Esophagus muscularis mucosa (tissue), 4 donors: ENCODE results near the gene CLTC. TPM values are rescaled to one million over a fixed set of nuclear protein-coding genes. Genes with fewer than 3 reads are reported as not detected.
A peak's percentile ranks its signal among the peaks of the same experiment; 100 is the strongest.

Experiments
- DNase-seq: peaks from one replicate; pipeline ENCODE4 v3.0.0-alpha.2; 2017; ENCODE audit errors: extremely low spot score
- H3K27ac ChIP-seq, 4 donors: fragments of 200-600 bp; sonication (generic); replicated peaks in 1 of 4; 1 replicate in 3 of 4; 2 replicates in 1 of 4; pipeline ENCODE4 v1.5.1; 2016 to 2019; ENCODE audit warnings: mild to moderate bottlenecking in 1 of 4
- H3K27me3 ChIP-seq, 4 donors: fragments of 200-600 bp; sonication (generic); one replicate each; pipeline versions ENCODE4 v1.5.1 to v1.6.0; 2016 to 2019
- H3K36me3 ChIP-seq, 4 donors: fragments of 200-600 bp; sonication (generic); one replicate each; pipeline ENCODE4 v1.5.1; 2016 to 2019
- H3K4me1 ChIP-seq, 4 donors: fragments of 200-600 bp; sonication (generic); one replicate each; pipeline ENCODE4 v1.5.1; 2016 to 2019
- H3K4me3 ChIP-seq, 4 donors: fragments of 200-600 bp; sonication (generic); 1 replicate in 2 of 4; 2 replicates in 2 of 4; pipeline ENCODE4 v1.5.1; 2016 to 2019; ENCODE audit warnings: mild to moderate bottlenecking in 4 of 4, moderate library complexity in 1 of 4
- H3K9me3 ChIP-seq, 4 donors: fragments of 200-600 bp; sonication (generic); 1 replicate in 3 of 4; 2 replicates in 1 of 4; pipeline ENCODE4 v1.5.1; 2016 to 2019
- EP300 ChIP-seq: sonication (generic); formaldehyde crosslinking; IDR thresholded peaks from one replicate; pipeline ENCODE4 v1.6.1; 2017; ENCODE audit warnings: antibody characterized with exemption
- POLR2A ChIP-seq: fragments of 450-650 bp; IDR thresholded peaks from one replicate; pipeline ENCODE4 v1.6.1; 2017; ENCODE audit warnings: antibody characterized with exemption, moderate library complexity, mild to moderate bottlenecking, low read depth
- POLR2AphosphoS5 ChIP-seq, 2 donors: sonication (generic); formaldehyde crosslinking; IDR thresholded peaks; one replicate each; pipeline ENCODE4 v1.6.1; 2017; ENCODE audit warnings: antibody characterized with exemption in 2 of 2
- WGBS: methylation state at CpG from one replicate; pipeline ENCODE4 v1.1.5; 2018; 5-methylcytosine and 5-hydroxymethylcytosine counted together
- intact Hi-C: fragments of 100-400 bp; cut with DNase I; formaldehyde crosslinking; loops from one replicate; pipeline ENCODE4 v1.15.1; 2023
- total RNA-seq, 4 donors: library from RNA; depleted of rRNA; stranded (reverse); fragments of >200 nt; gene quantifications; one replicate each; pipeline versions ENCODE4 v1.1.0 to v1.2.1, GENCODE V29; 2016
- TF ChIP-seq, protein P1 (sequence below), 3 experiments: fragments of 200-600 bp in 2 of 3; fragments of 450-650 bp in 1 of 3; sonication (generic) in 2 of 3; IDR thresholded peaks; one replicate each; pipeline ENCODE4 v1.5.1; 2017 to 2019; ENCODE audit warnings: antibody characterized with exemption in 3 of 3, mild to moderate bottlenecking in 2 of 3, moderate library complexity in 1 of 3

CLTC gene
- total RNA-seq, 4 donors from 2014 or later = 206 to 283 (median 252) TPM

DNA sequence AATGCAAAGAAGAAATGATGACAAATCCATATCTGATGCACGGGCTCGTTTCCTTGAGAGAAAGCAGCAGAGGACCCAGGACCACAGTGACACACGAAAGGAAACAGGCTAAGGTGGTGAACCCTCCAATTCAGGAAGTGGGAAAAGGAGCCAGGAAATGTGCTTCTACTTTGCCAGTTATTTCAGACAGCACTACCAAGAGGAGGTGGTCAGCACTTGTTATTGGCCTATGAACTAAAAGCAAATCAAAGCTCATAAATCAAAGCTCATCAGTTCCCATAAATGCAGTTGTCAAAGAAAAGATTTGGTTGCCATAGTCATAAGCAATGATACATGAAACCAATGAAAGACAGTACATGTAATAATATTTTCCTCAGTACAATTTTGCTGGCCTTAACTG, 12.6 kb upstream of the CLTC start:
- DNase-seq = no peak
- WGBS = 67% methylated on average over 3 of the region's 3 CpGs
- H3K36me3 ChIP-seq = peaks cover 24 to 88% (median 59%) of the 10 kb centered on the region in 4 donors
- H3K27ac ChIP-seq = no peak overlapping the region
- intact Hi-C loops = no loop called here
- no peaks in the 10 kb centered on the region for H3K4me1 ChIP-seq
- TF ChIP-seq POLR2AphosphoS5 (IDR thresholded peaks at IDR 0.05) = no peak
- no peak for TF ChIP-seq POLR2A
- no peak for TF ChIP-seq EP300
- TF ChIP-seq, protein P1, sequence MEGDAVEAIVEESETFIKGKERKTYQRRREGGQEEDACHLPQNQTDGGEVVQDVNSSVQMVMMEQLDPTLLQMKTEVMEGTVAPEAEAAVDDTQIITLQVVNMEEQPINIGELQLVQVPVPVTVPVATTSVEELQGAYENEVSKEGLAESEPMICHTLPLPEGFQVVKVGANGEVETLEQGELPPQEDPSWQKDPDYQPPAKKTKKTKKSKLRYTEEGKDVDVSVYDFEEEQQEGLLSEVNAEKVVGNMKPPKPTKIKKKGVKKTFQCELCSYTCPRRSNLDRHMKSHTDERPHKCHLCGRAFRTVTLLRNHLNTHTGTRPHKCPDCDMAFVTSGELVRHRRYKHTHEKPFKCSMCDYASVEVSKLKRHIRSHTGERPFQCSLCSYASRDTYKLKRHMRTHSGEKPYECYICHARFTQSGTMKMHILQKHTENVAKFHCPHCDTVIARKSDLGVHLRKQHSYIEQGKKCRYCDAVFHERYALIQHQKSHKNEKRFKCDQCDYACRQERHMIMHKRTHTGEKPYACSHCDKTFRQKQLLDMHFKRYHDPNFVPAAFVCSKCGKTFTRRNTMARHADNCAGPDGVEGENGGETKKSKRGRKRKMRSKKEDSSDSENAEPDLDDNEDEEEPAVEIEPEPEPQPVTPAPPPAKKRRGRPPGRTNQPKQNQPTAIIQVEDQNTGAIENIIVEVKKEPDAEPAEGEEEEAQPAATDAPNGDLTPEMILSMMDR (IDR thresholded peaks at IDR 0.05) = no peak
- no peaks in the 10 kb centered on the region for H3K27me3 ChIP-seq
- H3K4me3 ChIP-seq = no peak overlapping the region
- no peaks in the 10 kb centered on the region for H3K9me3 ChIP-seq

DNA sequence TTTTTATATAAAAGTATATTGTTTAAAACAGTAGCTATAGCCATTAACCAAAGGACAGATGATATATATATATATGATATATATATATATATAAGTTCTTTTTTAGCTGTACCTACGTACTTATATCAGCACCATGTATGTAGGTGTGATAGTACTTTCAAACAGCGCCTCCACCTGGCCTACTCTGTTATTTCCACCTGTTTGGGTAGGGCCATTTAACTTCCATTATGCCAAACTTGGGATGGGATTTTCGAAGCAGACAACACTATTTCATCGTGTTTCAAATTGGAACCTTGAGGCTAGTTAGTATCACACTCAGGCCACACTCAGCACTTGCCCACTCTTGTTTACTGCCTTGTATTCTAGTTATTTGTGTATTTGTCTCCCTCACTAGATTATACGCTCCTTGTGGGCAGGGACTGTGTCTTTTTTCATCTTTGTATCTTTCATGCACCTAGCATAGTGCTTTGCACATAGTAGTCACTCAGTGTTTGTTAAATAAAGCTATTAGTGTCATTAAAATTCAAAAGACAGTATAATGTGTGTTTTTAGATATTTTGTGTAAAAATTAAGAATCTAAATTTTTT, 11.8 kb upstream of the CLTC start:
- Histone ChIP-seq H3K4me1 (no peaks in the 10 kb centered on the region), H3K36me3 (peaks cover 19 to 85% (median 51%) of the 10 kb centered on the region in 4 donors), H3K9me3 (no peaks in the 10 kb centered on the region), H3K27ac (no peak overlapping the region), H3K27me3 (no peaks in the 10 kb centered on the region), H3K4me3 (no peak overlapping the region)
- TF ChIP-seq, protein P1 (IDR thresholded peaks at IDR 0.05) = peak in 1 of 3 experiments; percentile 27
- TF ChIP-seq POLR2AphosphoS5 (IDR thresholded peaks at IDR 0.05) = no peak
- WGBS = 90% methylated on average over 5 of the region's 5 CpGs
- DNase-seq = no peak
- intact Hi-C loops = no loop called here

DNA sequence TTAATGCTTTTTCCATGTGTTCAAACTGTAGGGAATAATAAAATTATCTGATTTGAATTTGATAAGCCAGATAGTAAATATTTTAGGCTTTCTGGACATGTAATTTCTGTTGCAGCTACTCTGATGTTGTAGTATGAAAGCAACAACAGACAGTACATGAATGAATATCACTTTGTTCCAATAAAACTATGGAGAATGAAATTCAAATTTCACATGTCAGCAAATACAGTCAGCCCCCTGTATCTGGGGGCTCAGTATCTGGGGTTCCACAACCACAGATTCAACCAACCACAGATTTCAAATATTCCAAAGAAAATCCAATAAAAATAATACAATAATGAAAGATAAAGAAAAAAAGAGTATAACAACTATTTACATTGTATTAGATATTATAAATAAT, 8.2 kb upstream of the CLTC start:
- Histone ChIP-seq H3K4me3 (no peak overlapping the region), H3K36me3 (peaks cover 10 to 51% (median 25%) of the 10 kb centered on the region in 4 donors), H3K27ac (no peak overlapping the region), H3K9me3 (no peaks in the 10 kb centered on the region), H3K4me1 (no peaks in the 10 kb centered on the region), H3K27me3 (no peaks in the 10 kb centered on the region)
- no peak for TF ChIP-seq POLR2AphosphoS5 (IDR thresholded peaks at IDR 0.05)
- TF ChIP-seq EP300 = no peak
- no peak for TF ChIP-seq POLR2A
- TF ChIP-seq, protein P1 (IDR thresholded peaks at IDR 0.05) = no peak
- intact Hi-C loops = no loop called here
- DNase-seq = no peak

DNA sequence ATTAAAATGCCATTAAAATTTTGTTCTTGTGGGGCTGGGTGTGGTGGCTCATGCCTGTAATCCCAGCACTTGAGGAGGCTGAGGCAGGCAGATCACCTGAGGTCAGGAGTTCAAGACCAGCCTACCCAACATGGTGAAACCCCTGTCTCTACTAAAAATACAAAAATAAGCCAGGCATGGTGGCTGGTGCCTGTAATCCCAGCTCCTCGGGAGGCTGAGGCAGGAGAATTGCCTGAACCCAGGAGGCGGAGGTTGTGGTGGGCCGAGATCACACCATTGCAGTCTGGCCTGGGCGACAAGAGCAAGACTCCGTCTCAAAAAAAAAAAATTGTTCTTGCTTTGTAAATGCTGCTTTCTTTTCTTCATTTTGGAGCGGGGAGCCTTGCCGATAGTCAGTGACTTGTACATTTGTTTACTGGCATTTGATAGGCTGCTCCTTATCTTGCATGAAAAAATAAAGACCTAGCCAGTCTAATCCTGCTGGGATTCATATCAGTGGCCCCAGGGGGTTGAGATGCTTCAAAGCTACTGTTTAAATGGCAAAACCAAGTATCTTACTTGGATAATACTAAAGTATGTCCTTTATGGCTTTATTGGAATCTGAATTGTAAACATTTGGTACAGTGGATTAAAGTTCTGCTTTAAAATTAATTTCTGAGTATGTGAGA, 3.3 kb upstream of the CLTC start:
- 95% methylated on average over 7 of the region's 7 CpGs for WGBS
- DNase-seq = no peak
- H3K27ac ChIP-seq = no peak overlapping the region
- no peak overlapping the region for H3K4me3 ChIP-seq
- TF ChIP-seq POLR2A (no peak), POLR2AphosphoS5 (IDR thresholded peaks at IDR 0.05) (no peak), EP300 (no peak)
- TF ChIP-seq, protein P1 (IDR thresholded peaks at IDR 0.05) = no peak
- no peaks in the 10 kb centered on the region for H3K9me3 ChIP-seq
- no peaks in the 10 kb centered on the region for H3K27me3 ChIP-seq
- intact Hi-C loops = no loop called here
- H3K4me1 ChIP-seq = peaks cover 15 to 21% (median 17%) of the 10 kb centered on the region in 4 donors
- peaks cover 0 to 11% (median 0%) of the 10 kb centered on the region in 4 donors for H3K36me3 ChIP-seq
